ENCODE results near the gene SESN2.

- TF ChIP-seq POLR2A (IDR thresholded peaks at IDR 0.05; ENCODE audit: low read depth, low read length) (no peak), POLR2AphosphoS5 (IDR thresholded peaks at IDR 0.05; ENCODE audit: low read depth, low read length) (no peak), TAF1 (IDR thresholded peaks at IDR 0.05; ENCODE audit: borderline replicate concordance, low read depth, low read length) (no peak)
These were observed 54.6 kb downstream of the SESN2 start for GRCh38 chr1:28313702-28314546.

All from GM12892 (cell line).